H1 (cell line): ENCODE results near the gene OAS3. TPM values are rescaled to one million over a fixed set of nuclear protein-coding genes. Genes with fewer than 3 reads are reported as not detected.

Experiments
- CTCF ChIA-PET: fragments of 300-600 bp; sonication (Branson Sonifier 250); formaldehyde crosslinking; loops from one replicate; lab custom pipeline; 2021; ENCODE audit not compliant: partially characterized antibody; lab: Charles Lee
- POLR2A ChIA-PET: fragments of 300-600 bp; sonication (Branson Sonifier 250); formaldehyde crosslinking; loops from one replicate; lab custom pipeline; 2021; ENCODE audit warnings: inconsistent platforms; ENCODE audit not compliant: partially characterized antibody; lab: Charles Lee
- DNase-seq, 2 experiments: peaks; one replicate each; pipeline versions ENCODE4 v3.0.0 to v3.0.0-alpha.2; 2010 to 2022; ENCODE audit warnings: low spot score in 2 of 2, low read depth in 1 of 2, mixed read lengths in 1 of 2
- FAIRE-seq: peaks from 2 replicates; lab custom pipeline; 2011; peaks lifted over from hg19 to GRCh38; lab: Jason Lieb, UNC
- H2AFZ ChIP-seq: 2 replicates; pipeline ENCODE4 v1.8.1; 2012; ENCODE audit warnings: low read length, inconsistent platforms
- H2AK5ac ChIP-seq: 2 replicates; pipeline ENCODE4 v1.6.1; 2013; ENCODE audit warnings: low read depth, low read length
- H2BK120ac ChIP-seq: replicated peaks from 2 replicates; pipeline ENCODE3; 2013; ENCODE audit warnings: low read depth, low read length, inconsistent platforms
- H2BK12ac ChIP-seq: 2 replicates; pipeline ENCODE4 v1.6.1; 2013; ENCODE audit warnings: low read depth, low read length
- H2BK15ac ChIP-seq: 2 replicates; pipeline ENCODE4 v1.6.1; 2013; ENCODE audit warnings: low read length
- H2BK20ac ChIP-seq: 2 replicates; pipeline ENCODE4 v1.6.1; 2013; ENCODE audit warnings: low read length
- H2BK5ac ChIP-seq: 2 replicates; pipeline ENCODE4 v1.6.1; 2013; ENCODE audit warnings: low read depth, low read length
- H3K14ac ChIP-seq: 2 replicates; pipeline ENCODE4 v1.6.1; 2013; ENCODE audit warnings: inconsistent platforms; ENCODE audit not compliant: insufficient read length
- H3K18ac ChIP-seq: 2 replicates; pipeline ENCODE4 v1.6.1; 2013; ENCODE audit warnings: low read length; ENCODE audit errors: extremely low read depth
- H3K23ac ChIP-seq: 2 replicates; pipeline ENCODE4 v1.6.1; 2013; ENCODE audit warnings: inconsistent platforms; ENCODE audit not compliant: insufficient read length
- H3K23me2 ChIP-seq: 2 replicates; pipeline ENCODE4 v1.6.1; 2013; ENCODE audit warnings: low read depth, low read length
- H3K27ac ChIP-seq: 2 replicates; pipeline ENCODE4 v1.6.1; 2011; ENCODE audit warnings: low read depth, low read length, inconsistent platforms
- H3K27me3 ChIP-seq, 4 experiments: replicated peaks in 1 of 4; 1 replicate in 1 of 4; 2 replicates in 3 of 4; pipeline versions ENCODE4 v1.6.1 to v1.8.1; 2011 to 2013; ENCODE audit warnings: low read length in 3 of 4, mild to moderate bottlenecking in 3 of 4, inconsistent platforms in 2 of 4, mixed read lengths in 2 of 4, moderate library complexity in 1 of 4; ENCODE audit not compliant: control insufficient read depth in 3 of 4, insufficient read depth in 3 of 4; ENCODE audit errors: extremely low read depth in 1 of 4
- H3K36me3 ChIP-seq, 4 experiments: 2 replicates each; pipeline versions ENCODE4 v1.6.1 to v1.8.1; 2011 to 2013; ENCODE audit warnings: mild to moderate bottlenecking in 4 of 4, low read length in 3 of 4, moderate library complexity in 2 of 4, control low read depth in 1 of 4, inconsistent platforms in 1 of 4; ENCODE audit not compliant: insufficient read depth in 4 of 4, control insufficient read depth in 2 of 4
- H3K4ac ChIP-seq: replicated peaks from 2 replicates; pipeline ENCODE3; 2013; ENCODE audit warnings: low read length, low read depth, mixed read lengths, inconsistent platforms; ENCODE audit not compliant: insufficient read length
- H3K4me1 ChIP-seq, 4 experiments: replicated peaks in 1 of 4; 1 replicate in 1 of 4; 2 replicates in 3 of 4; pipeline versions ENCODE4 v1.6.1 to v1.8.1; 2011 to 2013; ENCODE audit warnings: low read length in 3 of 4, inconsistent platforms in 2 of 4, mixed read lengths in 1 of 4; ENCODE audit not compliant: insufficient read depth in 4 of 4, control insufficient read depth in 3 of 4
- H3K4me2 ChIP-seq, 2 experiments: 2 replicates each; pipeline versions ENCODE4 v1.6.1 to v1.8.1; 2011 to 2013; ENCODE audit warnings: low read depth in 2 of 2, low read length in 2 of 2, control low read depth in 1 of 2, inconsistent platforms in 1 of 2, mild to moderate bottlenecking in 1 of 2; ENCODE audit not compliant: insufficient read depth in 1 of 2
- H3K4me3 ChIP-seq, 4 experiments: fragments of 200-600, 300-600 bp in 1 of 4; sonication (generic), shearing (Covaris generic), sonication (Bioruptor Twin) in 1 of 4; 2 replicates each; pipeline versions ENCODE4 v1.5.1 to v1.8.1; 2011 to 2016; ENCODE audit warnings: low read length in 4 of 4, low read depth in 3 of 4, control low read depth in 2 of 4, inconsistent platforms in 2 of 4, mild to moderate bottlenecking in 2 of 4, mixed read lengths in 1 of 4, moderate library complexity in 1 of 4; ENCODE audit not compliant: insufficient read depth in 2 of 4; ENCODE audit errors: extremely low read depth in 1 of 4
- H3K56ac ChIP-seq: replicated peaks from 2 replicates; pipeline ENCODE3; 2013; ENCODE audit warnings: low read depth, mild to moderate bottlenecking, mixed read lengths, low read length, inconsistent platforms; ENCODE audit not compliant: insufficient read length
- H3K79me1 ChIP-seq: 2 replicates; pipeline ENCODE4 v1.6.1; 2013; ENCODE audit warnings: low read depth, low read length, control low read depth
- H3K79me2 ChIP-seq, 2 experiments: 2 replicates each; pipeline versions ENCODE4 v1.6.1 to v1.8.1; 2012 to 2013; ENCODE audit warnings: low read length in 2 of 2, mild to moderate bottlenecking in 2 of 2, inconsistent platforms in 1 of 2; ENCODE audit not compliant: insufficient read depth in 2 of 2, control insufficient read depth in 1 of 2
- H3K9ac ChIP-seq, 4 experiments: replicated peaks in 1 of 4; 1 replicate in 1 of 4; 2 replicates in 3 of 4; pipeline versions ENCODE4 v1.6.1 to v1.8.1; 2011 to 2013; ENCODE audit warnings: low read depth in 3 of 4, low read length in 3 of 4, control low read depth in 2 of 4, mild to moderate bottlenecking in 2 of 4, moderate library complexity in 2 of 4, inconsistent platforms in 1 of 4; ENCODE audit errors: extremely low read depth in 1 of 4
- H3K9me3 ChIP-seq, 2 experiments: 2 replicates each; pipeline versions ENCODE4 v1.6.1 to v1.8.1; 2012 to 2013; ENCODE audit warnings: mild to moderate bottlenecking in 2 of 2, moderate library complexity in 2 of 2, control low read depth in 1 of 2, inconsistent platforms in 1 of 2, low read depth in 1 of 2, low read length in 1 of 2, mixed read lengths in 1 of 2; ENCODE audit not compliant: insufficient read depth in 2 of 2
- H4K20me1 ChIP-seq, 2 experiments: replicated peaks in 1 of 2; 2 replicates each; pipeline versions ENCODE3 to v1.8.1; 2011 to 2013; ENCODE audit warnings: inconsistent platforms in 2 of 2, low read length in 2 of 2, mild to moderate bottlenecking in 1 of 2; ENCODE audit not compliant: insufficient read depth in 2 of 2, control insufficient read depth in 1 of 2
- H4K5ac ChIP-seq: 2 replicates; pipeline ENCODE4 v1.6.1; 2013; ENCODE audit warnings: low read length, low read depth, mixed read lengths, inconsistent platforms; ENCODE audit not compliant: insufficient read length
- H4K8ac ChIP-seq: 2 replicates; pipeline ENCODE4 v1.8.0; 2013; ENCODE audit warnings: mild to moderate bottlenecking, moderate library complexity, low read length, inconsistent platforms; ENCODE audit not compliant: insufficient read depth; ENCODE audit errors: extremely low read depth
- H4K91ac ChIP-seq: replicated peaks from 2 replicates; pipeline ENCODE3; 2013; ENCODE audit warnings: low read length, mixed read lengths, inconsistent platforms; ENCODE audit not compliant: insufficient read length
- BACH1 ChIP-seq: IDR thresholded peaks from 2 replicates; pipeline ENCODE4 v1.6.1; 2012; ENCODE audit warnings: low read length, improper control_type of control experiment
- CHD1 ChIP-seq: IDR thresholded peaks from 2 replicates; pipeline ENCODE4 v1.6.1; 2012; ENCODE audit warnings: low read depth, low read length, improper control_type of control experiment
- JUN ChIP-seq: IDR thresholded peaks from 2 replicates; pipeline ENCODE4 v1.6.1; 2011; ENCODE audit warnings: low read depth, mild to moderate bottlenecking, improper control_type of control experiment, low read length
- MAFK ChIP-seq: IDR thresholded peaks from 2 replicates; pipeline ENCODE4 v1.6.1; 2012; ENCODE audit warnings: low read depth, mild to moderate bottlenecking, improper control_type of control experiment, low read length
- PHF8 ChIP-seq: fragments of 200-600 bp; sonication (generic); conservative IDR thresholded peaks from 2 replicates; pipeline ENCODE4 v1.7.1; 2012; ENCODE audit warnings: low read depth, mild to moderate bottlenecking, inconsistent platforms, low read length, moderate library complexity
- RNF2 ChIP-seq: fragments of 200-900, 300-1000 bp; sonication (generic); IDR thresholded peaks from 2 replicates; pipeline ENCODE4 v1.7.1; 2016; ENCODE audit warnings: borderline replicate concordance, low read depth, mild to moderate bottlenecking, antibody characterized with exemption, low read length; ENCODE audit not compliant: poor library complexity, severe bottlenecking; ENCODE audit errors: missing control alignments
- SIRT6 ChIP-seq: IDR thresholded peaks from one replicate; pipeline ENCODE4 v1.7.1; 2012; ENCODE audit warnings: low read length, inconsistent platforms
- SP1 ChIP-seq: IDR thresholded peaks from 2 replicates; pipeline ENCODE4 v1.6.1; 2011; ENCODE audit warnings: low read depth, low read length
- SRF ChIP-seq: IDR thresholded peaks from 2 replicates; pipeline ENCODE4 v1.6.1; 2011; ENCODE audit warnings: mild to moderate bottlenecking, low read depth, low read length, moderate library complexity
- TAF7 ChIP-seq: optimal IDR thresholded peaks from 2 replicates; pipeline ENCODE3; 2011; ENCODE audit warnings: low read depth, mild to moderate bottlenecking, inconsistent platforms, low read length, moderate library complexity, borderline replicate concordance
- TCF12 ChIP-seq: IDR thresholded peaks from 2 replicates; pipeline ENCODE4 v1.6.1; 2011; ENCODE audit warnings: low read depth, mild to moderate bottlenecking, low read length
- ZNF274 ChIP-seq: IDR thresholded peaks from 2 replicates; pipeline ENCODE4 v1.7.0; 2012; ENCODE audit warnings: low read length, borderline replicate concordance; ENCODE audit errors: extremely low read depth
- WGBS, 2 experiments: shearing (Covaris generic) in 1 of 2; methylation state at CpG; one replicate each; pipeline versions ENCODE4 v1.1.6 to v1.1.7; 2013 to 2015; ENCODE audit warnings: low lambda C conversion rate in 2 of 2, mixed read lengths in 2 of 2, inconsistent platforms in 1 of 2, low coverage in 1 of 2, missing lambda C conversion rate in 1 of 2; ENCODE audit not compliant: insufficient replicate concordance in 2 of 2, insufficient coverage in 1 of 2, insufficient read length in 1 of 2; ENCODE audit errors: extremely low coverage in 1 of 2, missing lambda C conversion rate in 1 of 2; 5-methylcytosine and 5-hydroxymethylcytosine counted together
- polyA plus RNA-seq, 7 experiments: library from polyadenylated mRNA; depleted of rRNA in 3 of 7; stranded (reverse) in 5 of 7; unstranded in 2 of 7; fragments of >200 nt in 5 of 7; fragments of 200-250 nt in 2 of 7; gene quantifications; 1 replicate in 5 of 7; 2 replicates in 1 of 7; 4 replicates in 1 of 7; pipeline versions ENCODE4 v1.2.1 to v1.2.3, GENCODE V29; 2011 to 2013; ENCODE audit warnings: missing spikeins in 2 of 7, mixed read lengths in 2 of 7
- total RNA-seq: library from RNA; stranded (reverse); fragmentation: NEBNext Ultra II Directional; extraction: Animal tissue kit (Norgen Biotek cat#: 25700); gene quantifications from 2 replicates; pipeline ENCODE4 v1.2.1, GENCODE V29; 2021
- TF ChIP-seq, protein P1 (sequence below): IDR thresholded peaks from 2 replicates; pipeline ENCODE4 v1.6.1; 2012; ENCODE audit warnings: inconsistent platforms
- TF ChIP-seq, protein P2 (sequence below): IDR thresholded peaks from 2 replicates; pipeline ENCODE4 v1.6.1; 2011; ENCODE audit warnings: low read depth, mild to moderate bottlenecking, low read length; ENCODE audit not compliant: insufficient read depth

OAS3 gene
- total and polyA plus RNA-seq, 2 of the 8 experiments (the other 6 are each of a cell fraction or from before 2014, with no cell fraction given), result 0.73 to 3.7 TPM

DNA sequence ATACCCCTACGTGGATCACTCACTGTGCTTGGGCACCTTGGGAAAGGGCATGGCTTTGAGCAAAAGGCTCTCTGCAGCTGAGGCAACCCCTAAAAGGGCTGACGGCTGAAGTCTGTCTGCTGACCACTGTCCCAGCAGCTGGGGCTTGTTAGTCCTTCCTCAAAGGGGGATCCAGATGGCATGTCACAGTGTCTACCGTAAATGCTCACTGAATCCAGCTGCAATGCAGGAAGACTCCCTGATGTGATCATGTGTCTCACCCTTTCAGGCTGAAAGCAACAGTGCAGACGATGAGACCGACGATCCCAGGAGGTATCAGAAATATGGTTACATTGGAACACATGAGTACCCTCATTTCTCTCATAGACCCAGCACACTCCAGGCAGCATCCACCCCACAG lies 19.2 kb upstream of the OAS3 start:
- H3K23me2 ChIP-seq, result no peaks in the 10 kb centered on the region
- no peak overlapping the region for H3K18ac ChIP-seq
- no peaks in the 10 kb centered on the region for H3K4me1 ChIP-seq
- no peaks in the 10 kb centered on the region for H3K36me3 ChIP-seq
- no peak overlapping the region for H2BK5ac ChIP-seq
- no peak overlapping the region for H2BK15ac ChIP-seq
- ChIA-PET CTCF (interaction anchor here (0.8 to 1.4 kb wide), 3 partner anchors 10 to 19 kb away, joined by 3 to 4 read pairs (median 3); no protein-coding TSS in a partner anchor), POLR2A (no interaction called here)
- no peak overlapping the region for H4K91ac ChIP-seq
- H2BK120ac ChIP-seq, result no peak overlapping the region
- H3K4ac ChIP-seq, result no peak overlapping the region
- H2BK12ac ChIP-seq, result no peak overlapping the region
- H3K27me3 ChIP-seq, result peaks cover 0 to 1% (median 0%) of the 10 kb centered on the region in 4 experiments; a peak in 2 of 7 replicates
- no peak overlapping the region for H2AK5ac ChIP-seq
- FAIRE-seq (no peak), DNase-seq (no peak)
- no peak overlapping the region for H2BK20ac ChIP-seq
- no peaks in the 10 kb centered on the region for H4K20me1 ChIP-seq
- no peak overlapping the region for H4K5ac ChIP-seq
- no peak overlapping the region for H3K9ac ChIP-seq
- H3K23ac ChIP-seq, result no peak overlapping the region
- no peak overlapping the region for H3K4me3 ChIP-seq
- 86% methylated on average over 6 of the region's 6 CpGs; no CpG with 5 or more reads in 1 of the 2 experiments for WGBS, 2 experiments
- H3K9me3 ChIP-seq, result no peaks in the 10 kb centered on the region
- no peak overlapping the region for H2AFZ ChIP-seq
- H3K79me1 ChIP-seq, result no peaks in the 10 kb centered on the region
- H3K14ac ChIP-seq, result no peak overlapping the region
- H3K56ac ChIP-seq, result no peak overlapping the region
- H3K27ac ChIP-seq, result no peak overlapping the region
- no peak overlapping the region for H3K4me2 ChIP-seq
- no peak overlapping the region for H4K8ac ChIP-seq
- H3K79me2 ChIP-seq, result no peaks in the 10 kb centered on the region
- TF ChIP-seq, protein P1, sequence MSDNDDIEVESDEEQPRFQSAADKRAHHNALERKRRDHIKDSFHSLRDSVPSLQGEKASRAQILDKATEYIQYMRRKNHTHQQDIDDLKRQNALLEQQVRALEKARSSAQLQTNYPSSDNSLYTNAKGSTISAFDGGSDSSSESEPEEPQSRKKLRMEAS, result no peak
- TF ChIP-seq PHF8 (no peak), TAF7 (no peak), CHD1 (no peak), BACH1 (no peak), SRF (no peak), MAFK (no peak), TCF12 (no peak), RNF2 (no peak), SIRT6 (no peak), ZNF274 (no peak), SP1 (no peak), JUN (no peak)
- TF ChIP-seq, protein P2, sequence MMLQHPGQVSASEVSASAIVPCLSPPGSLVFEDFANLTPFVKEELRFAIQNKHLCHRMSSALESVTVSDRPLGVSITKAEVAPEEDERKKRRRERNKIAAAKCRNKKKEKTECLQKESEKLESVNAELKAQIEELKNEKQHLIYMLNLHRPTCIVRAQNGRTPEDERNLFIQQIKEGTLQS, result no peak
